NCI-H128 (cell line): ENCODE results near the gene CDH2.

Experiments
- DNase-seq: peaks from one replicate; lab custom pipeline; 2025; ENCODE audit not compliant: unreplicated experiment; lab: John Stamatoyannopoulos, UW

CDH2 gene

GRCh38 chr18:28176948-28177827, at the start of gene CDH2:
TSS of gene CDH2 (minus strand) at chr18:28177130. CDS start at chr18:28177022, 108 bp downstream.
- peak; percentile 79 for DNase-seq

DNA sequence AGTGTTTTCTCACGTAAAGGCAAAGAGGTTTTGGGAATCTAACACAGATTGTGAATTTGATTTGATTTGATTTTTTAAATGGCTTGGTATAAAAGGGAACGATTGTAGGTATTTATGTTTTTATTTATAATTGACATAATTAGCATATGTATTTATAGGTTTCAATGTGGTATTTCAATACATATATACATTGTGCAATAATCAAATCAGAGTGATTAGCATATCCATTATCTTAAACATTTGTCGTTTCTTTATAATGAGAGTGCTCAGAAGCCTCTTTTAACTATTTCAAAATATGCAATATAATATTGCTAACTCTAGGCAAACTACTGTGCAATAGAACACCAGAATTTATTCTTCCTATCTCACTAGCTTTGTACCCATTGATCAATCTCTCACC, 35.1 kb upstream of the CDH2 start:
- no peak for DNase-seq

GRCh38 chr18:28208712-28209265, 31.9 kb upstream of the CDH2 start:
- no peak for DNase-seq

DNA sequence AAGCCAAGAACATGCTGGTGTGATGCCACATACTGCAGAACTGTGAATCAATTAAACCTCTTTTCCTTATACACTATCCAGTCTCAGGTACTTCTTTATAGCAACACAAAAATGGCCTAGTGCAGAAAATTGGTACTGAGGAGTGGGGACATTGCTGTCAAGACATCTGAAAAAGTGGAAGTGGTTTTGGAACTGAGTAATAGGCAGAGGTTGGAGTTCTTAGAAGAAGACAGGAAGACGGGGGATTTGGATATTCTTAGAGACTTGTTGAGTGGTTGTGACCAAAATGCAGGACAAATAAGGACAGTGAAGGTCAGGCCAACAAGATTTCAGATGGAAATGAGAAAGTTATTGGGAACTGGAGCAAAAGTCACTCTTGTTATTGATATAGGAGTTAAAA, 31.3 kb upstream of the CDH2 start:
- DNase-seq = no peak

GRCh38 chr18:28204154-28204553, 27.2 kb upstream of the CDH2 start:
- DNase-seq = no peak

GRCh38 chr18:28201056-28201455, 24.1 kb upstream of the CDH2 start:
- no peak for DNase-seq

DNA sequence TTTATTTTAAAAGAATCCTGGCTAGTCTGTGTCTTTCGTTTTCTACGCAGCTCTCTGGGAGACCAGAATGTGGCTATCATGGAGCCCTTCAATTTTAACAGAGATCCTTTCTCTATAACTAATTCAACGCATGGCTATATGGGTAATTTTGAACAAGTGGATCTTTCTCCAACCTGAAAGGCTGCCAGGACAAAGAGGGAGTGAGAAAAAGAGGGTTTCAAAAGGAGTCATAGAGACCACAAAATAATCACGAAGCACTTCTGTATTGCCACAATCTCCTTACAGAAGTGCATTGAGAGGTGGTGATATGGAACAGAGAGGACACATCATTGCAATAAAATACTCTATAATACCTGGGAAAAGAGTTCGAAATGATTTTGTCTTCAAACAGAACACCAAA, 21.7 kb upstream of the CDH2 start:
- DNase-seq = no peak

DNA sequence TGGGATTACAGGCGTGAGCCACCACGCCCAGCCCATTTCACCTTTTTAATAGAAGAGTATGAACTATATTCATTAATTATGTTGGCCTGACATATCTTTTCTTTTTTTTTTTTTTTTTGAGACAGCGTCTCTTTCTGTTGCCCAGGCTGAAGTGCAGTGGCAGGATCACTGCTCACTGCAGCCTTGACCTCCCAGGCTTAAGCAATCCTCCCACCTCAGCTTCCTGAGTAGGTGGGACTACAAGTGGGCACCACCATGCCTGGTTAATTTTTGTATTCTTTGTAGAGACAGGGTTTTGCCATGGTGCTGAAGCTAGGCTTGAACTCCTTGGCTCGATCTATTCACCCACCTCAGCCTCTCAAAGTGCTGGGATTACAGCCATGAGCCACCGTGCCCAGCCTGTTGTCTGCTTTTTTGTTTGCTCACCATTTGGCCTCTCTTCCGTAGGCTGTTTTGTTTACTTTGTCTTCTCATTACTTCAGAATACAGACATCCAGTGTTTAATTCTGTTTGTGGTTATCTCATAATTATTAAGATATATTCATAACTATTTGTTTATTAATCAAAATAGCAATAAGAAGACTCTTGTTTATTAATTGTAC, 16.3 kb upstream of the CDH2 start:
- no peak for DNase-seq

GRCh38 chr18:28189400-28190239, 12.7 kb upstream of the CDH2 start:
- DNase-seq = no peak

- no peak for DNase-seq
These were observed 8.2 kb upstream of the CDH2 start for GRCh38 chr18:28185121-28185520.

- DNase-seq = no peak
These were observed 6.6 kb upstream of the CDH2 start for GRCh38 chr18:28183418-28184078.

GRCh38 chr18:28181616-28182015, 4.7 kb upstream of the CDH2 start:
- no peak for DNase-seq

DNA sequence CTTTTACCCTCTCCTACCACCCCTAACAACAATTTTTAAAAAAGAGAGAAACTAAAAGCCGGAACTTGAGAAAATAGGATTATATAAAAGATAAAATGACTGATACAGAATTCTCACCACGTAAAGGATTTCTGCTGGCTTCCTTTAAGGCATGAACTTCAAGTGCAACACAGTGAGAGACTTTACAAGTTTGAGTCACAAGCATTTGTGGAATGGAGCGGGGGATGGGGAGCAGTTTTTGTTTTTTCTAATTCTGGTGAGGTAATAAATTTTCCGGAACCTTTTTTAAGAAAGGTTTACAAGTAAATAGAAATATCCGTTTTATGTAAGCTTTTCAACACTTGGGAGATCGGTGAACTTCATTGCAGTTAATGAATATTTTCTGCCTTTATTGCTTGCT, 1.8 kb upstream of the CDH2 start:
- DNase-seq = no peak

DNA sequence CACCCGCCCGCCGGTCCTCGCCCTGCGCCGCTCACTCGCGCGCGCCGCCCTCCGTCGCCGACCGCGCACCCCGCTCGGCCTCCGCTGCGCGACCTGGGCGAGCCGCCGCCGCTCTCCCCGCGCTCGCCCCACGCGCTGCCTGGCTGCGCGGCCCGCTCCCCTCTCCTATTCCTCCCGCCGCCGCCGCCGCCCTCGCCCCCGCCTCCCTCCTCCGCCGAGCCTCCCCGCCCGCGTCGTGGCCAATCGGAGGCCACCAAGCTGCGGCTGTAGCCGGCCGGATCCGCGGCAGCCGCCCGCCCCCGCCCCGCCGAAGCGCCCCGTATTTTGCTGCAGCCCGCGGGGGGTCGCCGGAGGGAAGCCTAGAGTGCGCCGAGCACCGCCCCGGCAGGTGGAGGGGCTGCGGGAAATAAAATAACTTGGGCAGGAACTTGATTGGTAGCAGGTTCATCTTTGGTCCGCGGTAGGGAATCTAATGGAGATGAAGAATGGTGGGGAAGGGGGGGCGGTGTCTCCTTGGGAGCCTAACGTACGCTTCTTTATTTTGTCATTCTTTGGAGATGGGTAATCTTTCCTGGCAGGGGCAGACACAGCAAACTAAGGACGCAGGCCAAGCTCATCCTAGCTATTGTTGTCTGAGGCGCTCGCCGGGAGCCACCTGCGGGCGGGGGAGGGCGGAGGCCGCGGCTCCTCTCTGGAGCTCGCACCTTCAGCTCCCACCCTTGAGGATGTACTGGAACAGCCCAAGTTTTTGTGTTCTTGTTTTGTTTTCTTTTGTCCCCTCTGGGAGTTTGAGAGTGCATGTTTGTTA, 1.1 kb upstream of the CDH2 start:
- DNase-seq = peak; percentile 85

- DNase-seq = no peak
These were observed 307 bp downstream of the CDH2 start for GRCh38 chr18:28176698-28176947.

DNA sequence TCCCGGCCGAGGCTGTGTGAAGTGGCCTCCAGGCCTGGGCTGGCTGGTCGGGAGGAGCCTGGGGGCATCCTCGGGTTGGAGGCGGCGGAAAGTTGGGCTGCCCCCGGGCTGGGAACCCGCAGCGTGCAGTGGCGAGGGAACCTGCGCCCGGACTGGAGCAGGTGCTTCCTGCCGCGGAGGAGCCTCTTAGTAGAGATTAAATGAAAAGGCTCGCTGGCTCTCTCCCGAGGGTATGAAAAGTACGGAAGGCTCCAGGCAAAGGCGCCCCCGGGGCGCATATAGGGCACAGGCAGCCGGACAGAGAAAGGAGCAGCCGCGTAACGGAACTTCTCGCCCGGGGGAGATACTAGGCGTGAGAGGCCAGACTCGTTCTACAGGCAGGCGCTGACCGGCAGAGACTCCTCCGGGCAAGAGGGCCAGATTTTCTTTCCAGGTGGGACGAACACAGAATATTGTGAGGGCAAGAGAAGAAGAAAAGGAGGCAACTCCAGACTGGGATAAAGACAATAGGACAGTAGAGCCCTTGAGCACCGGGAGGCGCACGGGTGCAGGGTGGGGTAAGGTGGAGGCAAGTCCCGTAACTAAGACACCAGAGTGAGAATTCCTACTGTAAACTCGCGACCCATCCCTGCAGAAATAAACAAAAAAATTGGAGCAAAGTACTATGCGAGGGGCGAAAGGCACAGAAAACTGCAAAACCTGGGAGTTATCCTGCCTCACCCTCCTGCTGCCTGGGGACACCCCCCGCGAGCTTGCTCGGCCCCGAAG, 816 bp downstream of the CDH2 start:
- DNase-seq = peak; percentile 37

- no peak for DNase-seq
These were observed 1.6 kb downstream of the CDH2 start for GRCh38 chr18:28175150-28175929.

GRCh38 chr18:28174181-28174905, 2.6 kb downstream of the CDH2 start:
- peak; percentile 33 for DNase-seq
